Upper lobe of right lung (tissue), 1 donor: ENCODE data around the gene CER1. TPM values are rescaled to one million over a fixed set of nuclear protein-coding genes. Genes with fewer than 3 reads are reported as not detected.

Experiments used
- ATAC-seq: fragments of 200-7000 bp; cut with Tn5 transposase; one replicate; pipeline ENCODE4 v1.9.1; 2020; ENCODE audit warnings: mild to moderate bottlenecking, moderate library complexity
- DNase-seq: peaks from one replicate; pipeline ENCODE4 v3.0.0-alpha.2; 2020
- H3K27ac ChIP-seq: fragments of 200-600 bp; one replicate; pipeline ENCODE4 v1.8.0; 2022
- H3K27me3 ChIP-seq: fragments of 200-600 bp; one replicate; pipeline ENCODE4 v1.8.0; 2022; ENCODE audit warnings: mild to moderate bottlenecking
- H3K36me3 ChIP-seq: fragments of 200-600 bp; one replicate; pipeline ENCODE4 v1.8.0; 2022
- H3K4me1 ChIP-seq: fragments of 200-600 bp; one replicate; pipeline ENCODE4 v1.8.0; 2022
- H3K4me3 ChIP-seq: fragments of 200-600 bp; one replicate; pipeline ENCODE4 v1.8.0; 2022; ENCODE audit warnings: mild to moderate bottlenecking
- H3K9me3 ChIP-seq: fragments of 200-600 bp; one replicate; pipeline ENCODE4 v1.8.0; 2022
- CTCF ChIP-seq: fragments of 200-600 bp; IDR thresholded peaks from one replicate; pipeline ENCODE4 v1.8.0; 2022; ENCODE audit warnings: antibody characterized with exemption
- intact Hi-C: fragments of 100-400 bp; cut with DNase I; formaldehyde crosslinking; loops from one replicate; pipeline ENCODE4 v1.11.0; 2022
- total RNA-seq: library from RNA; stranded (reverse); fragmentation: NEBNext Ultra II Directional; extraction: Animal tissue kit (Norgen Biotek cat#: 25700); gene quantifications from one replicate; pipeline ENCODE4 v1.2.1, GENCODE V29; 2021
- donor health status: DM: no; HTN: yes; CAD: no; lungs with severe emphysema.

The CER1 gene
- total RNA-seq, 1 donor from 2014 or later = not detected

GRCh38 chr9:14761584-14761983, 39.1 kb upstream of the CER1 start:
- Histone ChIP-seq H3K9me3 (no peaks in the 10 kb centered on the region), H3K4me3 (no peak overlapping the region), H3K27me3 (no peaks in the 10 kb centered on the region), H3K4me1 (no peaks in the 10 kb centered on the region), H3K36me3 (no peaks in the 10 kb centered on the region), H3K27ac (no peak overlapping the region)
- ATAC-seq (no peak), DNase-seq (no peak)
- intact Hi-C loops = loop anchor here (10.0 kb wide), 1 partner anchor 147 kb away; no protein-coding TSS in a partner anchor
- TF ChIP-seq CTCF = no peak

GRCh38 chr9:14760060-14760459, 37.5 kb upstream of the CER1 start:
- no peaks in the 10 kb centered on the region for H3K9me3 ChIP-seq
- TF ChIP-seq CTCF = no peak
- ATAC-seq (no peak), DNase-seq (no peak)
- no peaks in the 10 kb centered on the region for H3K27me3 ChIP-seq
- no peaks in the 10 kb centered on the region for H3K36me3 ChIP-seq
- H3K4me3 ChIP-seq = no peak overlapping the region
- H3K27ac ChIP-seq = no peak overlapping the region
- intact Hi-C loops = loop anchor here (10.0 kb wide), 1 partner anchor 145 kb away; no protein-coding TSS in a partner anchor
- no peaks in the 10 kb centered on the region for H3K4me1 ChIP-seq

- intact Hi-C loops = no loop called here
These were observed 33.8 kb upstream of the CER1 start for GRCh38 chr9:14756291-14756690.

GRCh38 chr9:14752871-14753270, 30.3 kb upstream of the CER1 start:
- no peak for DNase-seq
- H3K4me3 ChIP-seq = no peak overlapping the region
- H3K27me3 ChIP-seq = no peaks in the 10 kb centered on the region
- H3K27ac ChIP-seq = no peak overlapping the region
- no peak for ATAC-seq
- no peaks in the 10 kb centered on the region for H3K36me3 ChIP-seq
- no peak for TF ChIP-seq CTCF
- H3K4me1 ChIP-seq = no peaks in the 10 kb centered on the region
- intact Hi-C loops = no loop called here
- H3K9me3 ChIP-seq = no peaks in the 10 kb centered on the region

More at GRCh38 chr9:14756291-14756690, 33.8 kb upstream of the CER1 start:
- Histone ChIP-seq H3K9me3 (no peaks in the 10 kb centered on the region), H3K4me3 (no peak overlapping the region), H3K27me3 (no peaks in the 10 kb centered on the region), H3K27ac (no peak overlapping the region), H3K4me1 (no peaks in the 10 kb centered on the region), H3K36me3 (no peaks in the 10 kb centered on the region)
- DNase-seq = no peak
- no peak for ATAC-seq
- TF ChIP-seq CTCF = no peak

- DNase-seq = no peak
- no peak for ATAC-seq
- H3K36me3 ChIP-seq = no peaks in the 10 kb centered on the region
- no peaks in the 10 kb centered on the region for H3K4me1 ChIP-seq
- H3K27ac ChIP-seq = no peak overlapping the region
- H3K27me3 ChIP-seq = no peaks in the 10 kb centered on the region
- H3K4me3 ChIP-seq = no peak overlapping the region
- intact Hi-C loops = no loop called here
- no peaks in the 10 kb centered on the region for H3K9me3 ChIP-seq
- TF ChIP-seq CTCF = no peak
These were observed 29.7 kb upstream of the CER1 start for GRCh38 chr9:14752271-14752670.

- H3K4me3 ChIP-seq = no peak overlapping the region
- H3K36me3 ChIP-seq = no peaks in the 10 kb centered on the region
- no peak for TF ChIP-seq CTCF
- ATAC-seq (no peak), DNase-seq (no peak)
- intact Hi-C loops = no loop called here
- H3K4me1 ChIP-seq = no peaks in the 10 kb centered on the region
- H3K27me3 ChIP-seq = no peaks in the 10 kb centered on the region
- H3K27ac ChIP-seq = no peak overlapping the region
- no peaks in the 10 kb centered on the region for H3K9me3 ChIP-seq
These were observed 28.3 kb upstream of the CER1 start for GRCh38 chr9:14750821-14751220.
